ENCODE measurements around the gene MYL10. TPM values are rescaled to one million over a fixed set of nuclear protein-coding genes. Genes with fewer than 3 reads are reported as not detected.

The MYL10 gene
- total and polyA plus RNA-seq, 7 donors: 0.23 to 4.4 TPM; not detected in 5

DNA sequence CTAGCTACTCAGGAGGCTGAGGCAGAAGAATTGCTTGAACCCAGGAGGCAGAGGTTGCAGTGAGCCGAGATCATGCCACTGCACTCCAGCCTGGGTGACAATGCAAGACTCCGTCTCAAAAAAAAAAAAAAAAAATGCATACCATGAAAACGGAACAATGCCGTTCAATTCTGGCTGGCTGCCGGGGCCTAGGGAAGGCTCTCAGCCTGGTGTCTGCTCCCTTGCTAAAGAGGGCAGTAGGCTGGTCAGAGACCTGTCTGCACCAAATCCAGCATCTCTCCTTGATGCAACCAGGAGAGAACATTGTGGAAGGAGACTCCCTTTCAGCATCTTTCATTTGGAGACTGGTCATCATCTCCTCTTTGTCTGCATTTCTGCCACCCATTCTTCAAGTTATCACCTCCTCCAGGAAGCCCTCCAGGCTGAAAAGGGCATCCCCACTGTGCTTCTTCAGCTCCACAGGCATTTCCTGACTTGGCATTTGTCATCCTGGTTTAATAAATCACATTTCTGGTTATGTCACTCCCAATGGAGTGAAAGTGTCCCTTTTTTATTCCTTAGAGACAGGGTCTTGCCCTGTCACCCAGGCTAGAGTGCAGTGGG, 24.7 kb downstream of the MYL10 start:
- H3K36me3 ChIP-seq (ENCODE audit: insufficient read depth in 1 of 2, low read depth in 1 of 2): no peaks in the 10 kb centered on the region
- ATAC-seq (no peak), DNase-seq (no peak)
- H3K27ac ChIP-seq: no peak overlapping the region
- intact Hi-C loops (cut with DNase I): loop anchor here (5.0 to 10.0 kb wide), 4 partner anchors 83 to 670 kb away; no protein-coding TSS in a partner anchor
- WGBS, 3 donors: 68 to 82% (median 69%) methylated on average over 4 to 5 of the region's 5 CpGs
- TF ChIP-seq, protein P1, sequence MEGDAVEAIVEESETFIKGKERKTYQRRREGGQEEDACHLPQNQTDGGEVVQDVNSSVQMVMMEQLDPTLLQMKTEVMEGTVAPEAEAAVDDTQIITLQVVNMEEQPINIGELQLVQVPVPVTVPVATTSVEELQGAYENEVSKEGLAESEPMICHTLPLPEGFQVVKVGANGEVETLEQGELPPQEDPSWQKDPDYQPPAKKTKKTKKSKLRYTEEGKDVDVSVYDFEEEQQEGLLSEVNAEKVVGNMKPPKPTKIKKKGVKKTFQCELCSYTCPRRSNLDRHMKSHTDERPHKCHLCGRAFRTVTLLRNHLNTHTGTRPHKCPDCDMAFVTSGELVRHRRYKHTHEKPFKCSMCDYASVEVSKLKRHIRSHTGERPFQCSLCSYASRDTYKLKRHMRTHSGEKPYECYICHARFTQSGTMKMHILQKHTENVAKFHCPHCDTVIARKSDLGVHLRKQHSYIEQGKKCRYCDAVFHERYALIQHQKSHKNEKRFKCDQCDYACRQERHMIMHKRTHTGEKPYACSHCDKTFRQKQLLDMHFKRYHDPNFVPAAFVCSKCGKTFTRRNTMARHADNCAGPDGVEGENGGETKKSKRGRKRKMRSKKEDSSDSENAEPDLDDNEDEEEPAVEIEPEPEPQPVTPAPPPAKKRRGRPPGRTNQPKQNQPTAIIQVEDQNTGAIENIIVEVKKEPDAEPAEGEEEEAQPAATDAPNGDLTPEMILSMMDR (IDR thresholded peaks at IDR 0.05): no peak
- H3K4me1 ChIP-seq: peaks cover 4% of the 10 kb centered on the region
- no peaks in the 10 kb centered on the region for H3K9me3 ChIP-seq
- no peak overlapping the region for H3K4me3 ChIP-seq
- no peaks in the 10 kb centered on the region for H3K27me3 ChIP-seq (ENCODE audit: insufficient read depth in 3 of 3, low read length in 2 of 3)

- Histone ChIP-seq H3K27ac (no peak overlapping the region), H3K4me1 (peaks cover 4% of the 10 kb centered on the region), H3K27me3 (ENCODE audit: insufficient read depth in 3 of 3, low read length in 2 of 3) (no peaks in the 10 kb centered on the region), H3K4me3 (no peak overlapping the region), H3K36me3 (ENCODE audit: insufficient read depth in 1 of 2, low read depth in 1 of 2) (no peaks in the 10 kb centered on the region), H3K9me3 (no peaks in the 10 kb centered on the region)
- DNase-seq (peak; percentile 81 to 88), ATAC-seq (peak; percentile 94 to 98 (median 94))
- TF ChIP-seq, protein P1 (IDR thresholded peaks at IDR 0.05): peak; percentile 95
- intact Hi-C loops (cut with DNase I): loop anchor here (5.0 to 10.0 kb wide), 4 partner anchors 85 to 672 kb away; no protein-coding TSS in a partner anchor
- 27 to 38% (median 28%) methylated on average over 23 to 25 of the region's 25 CpGs for WGBS, 3 donors
Observed at GRCh38 chr7:101602484-101603241, 26.4 kb downstream of the MYL10 start.

GRCh38 chr7:101602082-101602481, 27.0 kb downstream of the MYL10 start:
- 55 to 64% (median 62%) methylated on average over 12 of the region's 12 CpGs for WGBS, 3 donors
- no peak for DNase-seq
- Histone ChIP-seq H3K36me3 (ENCODE audit: insufficient read depth in 1 of 2, low read depth in 1 of 2) (no peaks in the 10 kb centered on the region), H3K27ac (no peak overlapping the region), H3K4me1 (peaks cover 4% of the 10 kb centered on the region), H3K27me3 (ENCODE audit: insufficient read depth in 3 of 3, low read length in 2 of 3) (no peaks in the 10 kb centered on the region), H3K4me3 (no peak overlapping the region), H3K9me3 (no peaks in the 10 kb centered on the region)
- peak in 3 of 4 donors; percentile 5 to 25 (median 23) for ATAC-seq
- intact Hi-C loops (cut with DNase I): loop anchor here (5.0 to 10.0 kb wide), 4 partner anchors 85 to 673 kb away; no protein-coding TSS in a partner anchor
- TF ChIP-seq, protein P1 (IDR thresholded peaks at IDR 0.05): no peak

DNA sequence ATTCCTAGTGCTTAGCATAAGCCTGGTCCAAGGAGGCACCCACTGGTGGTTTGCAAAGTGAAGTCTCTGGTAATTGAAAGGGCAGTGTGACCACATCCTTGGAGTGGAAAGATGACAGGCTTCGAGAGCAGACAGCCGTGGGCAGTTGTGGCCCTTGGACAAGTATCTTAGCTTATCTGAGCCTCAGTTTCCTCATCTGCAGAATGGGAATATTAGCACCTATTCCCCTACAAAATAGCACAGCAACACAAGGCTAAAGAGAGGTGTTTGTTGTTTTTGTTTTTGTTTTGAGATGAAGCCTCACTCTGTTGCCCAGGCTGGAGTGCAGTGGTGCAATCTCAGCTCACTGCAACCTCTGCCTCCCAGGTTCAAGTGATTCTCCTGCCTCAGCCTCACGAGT, 29.3 kb downstream of the MYL10 start:
- WGBS, 3 donors: 83 to 88% (median 88%) methylated on average over 3 of the region's 3 CpGs
- ATAC-seq: no peak

More for the DNA sequence above, 29.3 kb downstream of the MYL10 start:
- Histone ChIP-seq H3K27ac (no peak overlapping the region), H3K27me3 (ENCODE audit: insufficient read depth in 3 of 3, low read length in 2 of 3) (no peaks in the 10 kb centered on the region), H3K4me3 (no peak overlapping the region), H3K36me3 (ENCODE audit: insufficient read depth in 1 of 2, low read depth in 1 of 2) (no peaks in the 10 kb centered on the region), H3K9me3 (no peaks in the 10 kb centered on the region), H3K4me1 (peaks cover 4% of the 10 kb centered on the region)
- TF ChIP-seq, protein P1 (IDR thresholded peaks at IDR 0.05): no peak
- intact Hi-C loops (cut with DNase I): loop anchor here (2.0 to 10.0 kb wide), 5 partner anchors 88 to 675 kb away; no protein-coding TSS in a partner anchor
- DNase-seq: no peak
